ENCODE measurements around the gene WNT9A. TPM values are rescaled to one million over a fixed set of nuclear protein-coding genes. Genes with fewer than 3 reads are reported as not detected.
"Not testable (repeated sequence)": the region's sequence is repeated elsewhere in the genome, so short reads cannot be mapped to it uniquely, and the experiment has no call there.

The WNT9A gene
- total and polyA plus RNA-seq, 3 donors from 2014 or later = 3.1 to 4.3 (median 3.5) TPM

- Histone ChIP-seq H3K27me3 (no peaks in the 10 kb centered on the region), H3K4me1 (peaks cover 27% of the 10 kb centered on the region), H3K4me3 (no peak overlapping the region), H3K36me3 (ENCODE audit: low read depth, missing control alignments) (no peaks in the 10 kb centered on the region), H3K9me3 (no peaks in the 10 kb centered on the region), H3K27ac (peak overlapping the region in 1 of 2 donors; percentile 41)
- no peak for DNase-seq
- 58 to 64% methylated on average over 5 of the region's 5 CpGs for WGBS, 2 donors
- TF ChIP-seq, protein P1, sequence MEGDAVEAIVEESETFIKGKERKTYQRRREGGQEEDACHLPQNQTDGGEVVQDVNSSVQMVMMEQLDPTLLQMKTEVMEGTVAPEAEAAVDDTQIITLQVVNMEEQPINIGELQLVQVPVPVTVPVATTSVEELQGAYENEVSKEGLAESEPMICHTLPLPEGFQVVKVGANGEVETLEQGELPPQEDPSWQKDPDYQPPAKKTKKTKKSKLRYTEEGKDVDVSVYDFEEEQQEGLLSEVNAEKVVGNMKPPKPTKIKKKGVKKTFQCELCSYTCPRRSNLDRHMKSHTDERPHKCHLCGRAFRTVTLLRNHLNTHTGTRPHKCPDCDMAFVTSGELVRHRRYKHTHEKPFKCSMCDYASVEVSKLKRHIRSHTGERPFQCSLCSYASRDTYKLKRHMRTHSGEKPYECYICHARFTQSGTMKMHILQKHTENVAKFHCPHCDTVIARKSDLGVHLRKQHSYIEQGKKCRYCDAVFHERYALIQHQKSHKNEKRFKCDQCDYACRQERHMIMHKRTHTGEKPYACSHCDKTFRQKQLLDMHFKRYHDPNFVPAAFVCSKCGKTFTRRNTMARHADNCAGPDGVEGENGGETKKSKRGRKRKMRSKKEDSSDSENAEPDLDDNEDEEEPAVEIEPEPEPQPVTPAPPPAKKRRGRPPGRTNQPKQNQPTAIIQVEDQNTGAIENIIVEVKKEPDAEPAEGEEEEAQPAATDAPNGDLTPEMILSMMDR (IDR thresholded peaks at IDR 0.05) = no peak
- TF ChIP-seq POLR2A (IDR thresholded peaks at IDR 0.05) = no peak
- intact Hi-C loops (cut with DNase I; ENCODE audit: low total_unique reads) = no loop called here
These were observed 34.4 kb downstream of the WNT9A start for GRCh38 chr1:227913396-227913763.

- H3K27me3 ChIP-seq = no peaks in the 10 kb centered on the region
- no peak for TF ChIP-seq POLR2A (IDR thresholded peaks at IDR 0.05)
- TF ChIP-seq, protein P1 (IDR thresholded peaks at IDR 0.05) = no peak
- H3K4me3 ChIP-seq = no peak overlapping the region
- 47 to 49% methylated on average over 14 of the region's 14 CpGs for WGBS, 2 donors
- H3K4me1 ChIP-seq = peaks cover 27% of the 10 kb centered on the region
- no peak for DNase-seq
- H3K9me3 ChIP-seq = no peaks in the 10 kb centered on the region
- intact Hi-C loops (cut with DNase I; ENCODE audit: low total_unique reads) = no loop called here
- peak overlapping the region in 1 of 2 donors; percentile 41 for H3K27ac ChIP-seq
- H3K36me3 ChIP-seq (ENCODE audit: low read depth, missing control alignments) = no peaks in the 10 kb centered on the region
These were observed 34.9 kb downstream of the WNT9A start for GRCh38 chr1:227912866-227913265.

DNA sequence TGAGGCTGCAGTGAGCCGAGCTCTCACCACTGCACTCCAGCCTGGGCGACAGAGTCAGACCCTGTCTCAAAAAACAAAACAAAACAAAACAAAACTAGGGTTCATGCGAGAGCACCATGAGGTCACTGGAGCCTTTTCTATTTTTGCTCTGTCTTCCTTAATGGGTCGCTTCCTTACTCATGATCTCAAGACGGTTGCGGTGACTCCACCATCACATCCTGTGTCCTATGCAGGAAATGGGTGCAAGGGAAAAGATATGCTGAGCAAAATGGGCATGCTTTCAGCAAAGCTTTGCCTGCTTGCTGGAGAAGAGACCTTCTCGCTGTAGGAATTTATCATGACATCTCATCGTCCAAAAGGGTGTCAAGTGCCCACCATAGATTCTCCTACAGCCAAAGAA, 36.4 kb downstream of the WNT9A start:
- H3K9me3 ChIP-seq = no peaks in the 10 kb centered on the region
- 81 to 90% methylated on average over 8 of the region's 8 CpGs for WGBS, 2 donors
- no peak overlapping the region for H3K4me3 ChIP-seq
- intact Hi-C loops (cut with DNase I; ENCODE audit: low total_unique reads) = no loop called here
- DNase-seq = no peak
- no peaks in the 10 kb centered on the region for H3K27me3 ChIP-seq
- TF ChIP-seq POLR2A (IDR thresholded peaks at IDR 0.05) = no peak
- TF ChIP-seq, protein P1 (IDR thresholded peaks at IDR 0.05) = no peak
- H3K4me1 ChIP-seq = peaks cover 21% of the 10 kb centered on the region
- H3K27ac ChIP-seq = no peak overlapping the region
- H3K36me3 ChIP-seq (ENCODE audit: low read depth, missing control alignments) = no peaks in the 10 kb centered on the region

- peak overlapping the region in 1 of 2 donors; percentile 9 for H3K27ac ChIP-seq
- no peak overlapping the region for H3K4me3 ChIP-seq
- intact Hi-C loops (cut with DNase I; ENCODE audit: low total_unique reads) = no loop called here
- H3K9me3 ChIP-seq = no peaks in the 10 kb centered on the region
- WGBS, 2 donors = 38 to 44% methylated on average over 10 of the region's 10 CpGs
- H3K27me3 ChIP-seq = no peaks in the 10 kb centered on the region
- H3K4me1 ChIP-seq = peaks cover 25% of the 10 kb centered on the region
- TF ChIP-seq, protein P1 (IDR thresholded peaks at IDR 0.05) = no peak
- no peak for TF ChIP-seq POLR2A (IDR thresholded peaks at IDR 0.05)
- no peaks in the 10 kb centered on the region for H3K36me3 ChIP-seq (ENCODE audit: low read depth, missing control alignments)
- DNase-seq = peak; percentile 43
These were observed 37.1 kb downstream of the WNT9A start for GRCh38 chr1:227910511-227911153.

DNA sequence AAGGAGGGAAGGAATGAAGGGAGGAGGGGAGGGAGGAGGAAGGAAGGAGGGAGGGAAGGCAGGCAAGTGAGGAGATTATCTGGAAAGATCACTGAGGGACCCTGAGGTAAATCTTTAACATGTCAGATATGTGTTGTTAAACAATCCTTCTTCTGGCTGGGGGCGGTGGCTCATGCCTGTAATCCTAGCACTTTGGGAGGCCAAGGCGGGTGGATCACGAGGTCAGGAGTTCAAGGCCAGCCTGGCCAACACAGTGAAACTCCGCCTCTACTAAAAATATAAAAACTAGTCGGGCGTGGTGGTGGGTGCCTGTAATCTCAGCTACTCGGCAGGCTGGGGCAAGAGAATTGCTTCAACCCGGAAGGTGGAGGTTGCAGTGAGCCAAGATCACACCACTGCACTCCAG, 37.8 kb downstream of the WNT9A start:
- H3K27me3 ChIP-seq; intact Hi-C loops (cut with DNase I; ENCODE audit: low total_unique reads); H3K36me3 ChIP-seq (ENCODE audit: low read depth, missing control alignments); H3K9me3 ChIP-seq; H3K4me3 ChIP-seq: not testable (repeated sequence)
- 22 to 26% methylated on average over 8 of the region's 8 CpGs for WGBS, 2 donors
- peak; percentile 68 for DNase-seq
- peak overlapping the region; percentile 9 to 10 for H3K27ac ChIP-seq
- peaks cover 25% of the 10 kb centered on the region for H3K4me1 ChIP-seq
